Epithelial cell of esophagus (primary cell): ENCODE measurements around the gene NOL4L.
"Not testable (repeated sequence)": the region's sequence is repeated elsewhere in the genome, so short reads cannot be mapped to it uniquely, and the experiment has no call there.

ENCODE experiments used
- DNase-seq: peaks from one replicate; pipeline ENCODE4 v3.0.0; 2010; ENCODE audit warnings: low read depth
- H3K4me3 ChIP-seq: 2 replicates; pipeline ENCODE4 v1.5.1; 2011; ENCODE audit warnings: mild to moderate bottlenecking, low read length, control low read depth
- TF ChIP-seq, protein P1 (sequence below): IDR thresholded peaks from 2 replicates; pipeline ENCODE4 v1.5.1; 2011; ENCODE audit warnings: low read depth, mild to moderate bottlenecking, low read length, control low read depth, inconsistent platforms; ENCODE audit not compliant: insufficient read depth; ENCODE audit errors: missing control alignments

NOL4L gene

DNA sequence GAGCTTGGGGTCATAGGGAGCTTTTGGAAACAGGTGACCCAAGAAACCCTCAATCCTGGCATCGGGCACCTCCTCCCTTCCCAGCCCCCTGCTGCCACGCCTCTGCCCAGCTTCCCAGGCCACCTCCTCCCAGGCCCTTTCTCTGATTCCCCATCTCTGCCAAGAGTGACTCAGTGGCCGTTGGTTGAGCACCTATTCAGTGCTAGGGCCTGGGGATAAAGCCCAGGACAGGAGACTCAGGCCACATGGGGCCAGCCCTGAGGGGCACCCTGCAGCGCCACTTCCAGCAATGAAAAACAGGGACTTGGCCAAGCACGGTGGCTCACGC, 116.9 kb downstream of the NOL4L start:
- H3K4me3 ChIP-seq = no peak overlapping the region
- TF ChIP-seq, protein P1, sequence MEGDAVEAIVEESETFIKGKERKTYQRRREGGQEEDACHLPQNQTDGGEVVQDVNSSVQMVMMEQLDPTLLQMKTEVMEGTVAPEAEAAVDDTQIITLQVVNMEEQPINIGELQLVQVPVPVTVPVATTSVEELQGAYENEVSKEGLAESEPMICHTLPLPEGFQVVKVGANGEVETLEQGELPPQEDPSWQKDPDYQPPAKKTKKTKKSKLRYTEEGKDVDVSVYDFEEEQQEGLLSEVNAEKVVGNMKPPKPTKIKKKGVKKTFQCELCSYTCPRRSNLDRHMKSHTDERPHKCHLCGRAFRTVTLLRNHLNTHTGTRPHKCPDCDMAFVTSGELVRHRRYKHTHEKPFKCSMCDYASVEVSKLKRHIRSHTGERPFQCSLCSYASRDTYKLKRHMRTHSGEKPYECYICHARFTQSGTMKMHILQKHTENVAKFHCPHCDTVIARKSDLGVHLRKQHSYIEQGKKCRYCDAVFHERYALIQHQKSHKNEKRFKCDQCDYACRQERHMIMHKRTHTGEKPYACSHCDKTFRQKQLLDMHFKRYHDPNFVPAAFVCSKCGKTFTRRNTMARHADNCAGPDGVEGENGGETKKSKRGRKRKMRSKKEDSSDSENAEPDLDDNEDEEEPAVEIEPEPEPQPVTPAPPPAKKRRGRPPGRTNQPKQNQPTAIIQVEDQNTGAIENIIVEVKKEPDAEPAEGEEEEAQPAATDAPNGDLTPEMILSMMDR = no peak
- no peak for DNase-seq

DNA sequence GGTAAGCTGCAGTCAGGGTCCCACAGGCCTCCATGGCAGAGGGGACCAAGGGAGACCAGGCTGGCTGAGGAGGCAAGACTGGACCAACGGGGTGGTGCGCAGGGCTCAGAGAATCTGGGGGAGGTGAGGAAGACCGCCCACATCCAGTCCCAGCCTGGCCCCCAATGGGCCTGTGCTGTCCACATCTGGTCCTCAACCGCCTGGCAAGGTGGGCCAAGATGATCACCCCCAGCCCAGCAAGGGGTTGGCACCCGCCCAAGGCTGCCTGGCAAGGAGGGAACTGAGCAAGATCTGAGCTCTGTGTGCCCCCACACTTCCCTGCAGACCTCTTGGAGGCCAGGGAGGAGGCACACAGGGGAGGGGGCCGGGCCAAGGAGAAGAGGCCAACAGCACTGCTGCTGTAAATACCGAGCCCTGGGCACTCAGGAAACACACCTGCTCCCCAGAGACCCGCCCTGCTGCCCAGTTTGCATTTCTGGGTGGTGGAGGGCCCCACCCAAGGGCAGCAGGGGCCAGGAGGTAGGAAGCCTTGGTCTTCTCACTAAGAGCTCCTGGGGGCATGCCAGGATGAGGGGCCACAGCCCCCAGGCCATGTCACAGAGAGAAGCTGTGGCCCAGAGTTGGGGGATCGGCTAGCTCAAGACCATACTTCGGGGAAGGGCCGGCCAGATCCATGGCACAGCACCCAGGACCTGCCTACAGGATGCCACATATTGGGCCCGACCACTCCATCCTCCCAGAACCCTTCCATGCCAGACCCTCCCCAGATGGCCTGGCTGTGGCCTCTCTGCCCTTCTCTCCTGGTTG, 117.4 kb downstream of the NOL4L start:
- no peak for DNase-seq
- TF ChIP-seq, protein P1 = no peak
- no peak overlapping the region for H3K4me3 ChIP-seq

DNA sequence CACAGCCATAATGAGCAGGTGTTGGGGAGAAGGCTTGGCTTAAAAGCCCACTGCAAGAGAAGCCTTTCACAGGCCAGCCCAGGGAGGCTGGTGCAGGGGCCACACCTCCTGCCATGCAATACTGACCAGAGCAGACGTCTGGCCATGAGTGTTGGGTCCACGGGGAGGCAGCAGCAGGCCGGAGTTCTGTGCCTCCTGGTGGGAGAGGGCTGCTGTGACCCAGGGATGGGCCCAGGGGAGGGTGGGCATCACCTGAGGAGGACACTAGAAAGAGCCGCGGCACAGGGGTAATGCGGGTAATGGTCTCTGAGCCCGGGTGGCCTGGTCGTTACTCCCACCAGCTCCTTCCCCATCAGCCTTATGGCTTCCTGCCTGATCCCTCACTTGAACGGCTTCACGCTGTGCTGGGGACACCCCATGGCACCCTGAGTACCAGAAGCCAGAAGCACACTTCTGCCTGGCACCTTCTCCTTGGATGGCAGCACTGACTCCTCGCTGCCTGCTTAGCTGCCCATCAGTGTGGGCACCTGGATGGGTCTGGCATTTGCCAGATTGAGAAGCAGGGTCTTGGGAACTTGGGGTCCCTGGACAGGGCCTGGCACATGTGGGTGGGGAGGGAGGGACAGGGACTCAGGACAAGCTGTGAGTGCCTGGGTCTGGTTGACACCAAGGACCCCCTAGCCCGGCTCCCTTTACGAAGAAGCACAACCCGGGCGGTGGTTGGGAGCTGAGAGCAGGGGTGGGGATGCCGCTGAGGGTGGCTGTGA, 118.2 kb downstream of the NOL4L start:
- TF ChIP-seq, protein P1 = no peak
- no peak for DNase-seq
- H3K4me3 ChIP-seq = no peak overlapping the region

- not testable (repeated sequence) for H3K4me3 ChIP-seq, DNase-seq
These were observed 119.0 kb downstream of the NOL4L start for GRCh38 chr20:32465901-32466675.

DNA sequence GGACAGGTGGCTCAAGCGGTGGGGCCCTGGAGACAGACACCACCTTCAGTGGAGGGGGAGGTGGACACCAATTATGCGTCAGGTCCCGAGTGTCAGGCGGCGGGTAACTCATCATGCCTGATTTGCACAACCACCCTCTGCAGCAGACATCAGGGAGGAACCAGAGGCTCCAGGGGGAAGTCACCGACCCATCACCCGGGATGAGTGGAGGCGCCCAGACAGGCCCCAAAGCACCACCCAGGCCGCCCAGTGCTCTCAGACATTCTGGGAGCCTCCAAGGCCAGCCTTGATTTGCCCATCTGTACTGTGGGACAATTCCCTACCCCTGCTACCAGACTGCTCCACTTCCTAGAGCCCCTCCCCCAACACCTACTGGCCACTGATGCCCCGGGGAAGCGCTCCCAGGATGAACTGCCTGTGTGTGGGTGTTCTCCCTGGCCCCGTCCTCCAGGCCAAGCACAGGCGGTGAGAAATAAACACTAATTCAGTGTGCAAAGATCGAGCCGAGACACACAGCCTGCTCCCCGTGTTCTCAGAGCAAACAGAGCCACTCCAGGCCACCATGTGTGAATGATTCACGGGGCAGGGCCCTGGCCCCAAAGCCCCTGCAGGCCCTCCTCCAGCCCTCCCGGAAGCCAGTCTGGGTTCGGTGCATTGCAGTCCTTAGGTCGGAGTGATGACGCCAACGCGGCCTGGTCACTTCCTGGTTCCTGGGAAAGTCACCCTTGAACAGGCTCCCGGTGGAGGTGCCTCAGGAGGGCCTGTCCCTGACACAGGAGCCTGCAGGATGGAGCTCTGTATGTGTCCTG, 119.8 kb downstream of the NOL4L start:
- H3K4me3 ChIP-seq = no peak overlapping the region
- DNase-seq = peak; percentile 62
- TF ChIP-seq, protein P1 = no peak

GRCh38 chr20:32464401-32465091, 120.6 kb downstream of the NOL4L start:
- DNase-seq = no peak
- TF ChIP-seq, protein P1 = no peak
- H3K4me3 ChIP-seq = no peak overlapping the region
